Measurements from ENCODE around the gene GHITM.
"Not testable (repeated sequence)": the region's sequence is repeated elsewhere in the genome, so short reads cannot be mapped to it uniquely, and the experiment has no call there.

Gene GHITM

GRCh38 chr10:84148006-84148597 lies 8.8 kb downstream of the GHITM start:
- DNase-seq = peak in 1 of 2 donors; percentile 54

- DNase-seq = no peak
Observed at GRCh38 chr10:84149854-84150253, 10.5 kb downstream of the GHITM start.

- no peak for DNase-seq
Observed at GRCh38 chr10:84152769-84153168, 13.5 kb downstream of the GHITM start.

- no peak for DNase-seq
Observed at GRCh38 chr10:84155521-84155920, 16.2 kb downstream of the GHITM start.

- no peak for DNase-seq
Observed at GRCh38 chr10:84156009-84156408, 16.7 kb downstream of the GHITM start.

GRCh38 chr10:84156768-84157167 lies 17.5 kb downstream of the GHITM start:
- DNase-seq = peak; percentile 42 to 74

- no peak for DNase-seq
Observed at GRCh38 chr10:84158061-84158460, 18.8 kb downstream of the GHITM start.

GRCh38 chr10:84158550-84158949 lies 19.2 kb downstream of the GHITM start:
- DNase-seq = no peak

- no peak for DNase-seq
Observed at GRCh38 chr10:84159076-84159685, 19.9 kb downstream of the GHITM start.

- no peak for DNase-seq
Observed at GRCh38 chr10:84160663-84161362, 21.5 kb downstream of the GHITM start.

GRCh38 chr10:84163996-84164395 lies 24.7 kb downstream of the GHITM start:
- no peak for DNase-seq

GRCh38 chr10:84164442-84164841 lies 25.1 kb downstream of the GHITM start:
- no peak for DNase-seq

GRCh38 chr10:84166620-84167288 lies 27.4 kb downstream of the GHITM start:
- DNase-seq = no peak

GRCh38 chr10:84167289-84167653 lies 28.0 kb downstream of the GHITM start:
- DNase-seq = not testable (repeated sequence)

GRCh38 chr10:84168382-84168781 lies 29.1 kb downstream of the GHITM start:
- not testable (repeated sequence) for DNase-seq

GRCh38 chr10:84171237-84171636 lies 31.9 kb downstream of the GHITM start:
- not testable (repeated sequence) for DNase-seq

- DNase-seq = not testable (repeated sequence)
Observed at GRCh38 chr10:84171700-84172466, 32.6 kb downstream of the GHITM start.

- DNase-seq = no peak
Observed at GRCh38 chr10:84172467-84173356, 33.4 kb downstream of the GHITM start.

GRCh38 chr10:84173501-84173929 lies 34.2 kb downstream of the GHITM start, which contains the start of gene GPR15LG:
TSS of gene GPR15LG (plus strand) at chr10:84173801. CDS start at chr10:84173852, 51 bp downstream.
- DNase-seq = no peak

- no peak for DNase-seq
Observed at GRCh38 chr10:84175436-84175835, 36.1 kb downstream of the GHITM start.

GRCh38 chr10:84176351-84176750 lies 37.0 kb downstream of the GHITM start:
- no peak for DNase-seq
